ENCODE data around the gene PPME1.

PPME1 gene

DNA sequence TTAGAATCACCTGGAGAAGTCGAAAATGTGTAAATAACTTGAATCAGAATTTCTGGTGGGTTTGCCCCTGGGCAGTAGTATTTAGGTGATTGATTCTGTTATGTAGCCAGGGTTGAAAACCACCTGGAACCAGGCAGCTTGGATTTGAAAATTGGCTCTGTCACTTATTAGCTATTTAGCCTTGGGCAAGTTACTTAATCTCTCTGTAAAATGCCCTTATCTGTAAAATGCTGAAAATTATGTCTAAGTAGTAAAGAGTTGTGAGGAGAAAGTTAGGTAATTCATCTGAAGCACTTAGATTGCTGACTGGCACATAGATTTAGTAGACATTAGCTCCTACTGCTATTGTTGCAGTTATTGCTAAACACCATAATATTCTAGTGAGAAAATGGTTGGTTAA is 49.3 kb downstream of the PPME1 start:
- Histone ChIP-seq H3K4me3 (ENCODE audit: low read depth, low read length) (no peak overlapping the region), H3K36me3 (peaks cover 7% of the 10 kb centered on the region; the same call in 1 of the 2 replicates), H3K27ac (no peak overlapping the region), H3K27me3 (ENCODE audit: insufficient read depth, low read depth, severe bottlenecking) (no peaks in the 10 kb centered on the region), H3K9me3 (ENCODE audit: severe bottlenecking) (no peaks in the 10 kb centered on the region)
- DNase-seq = no peak
- TF ChIP-seq, protein P1, sequence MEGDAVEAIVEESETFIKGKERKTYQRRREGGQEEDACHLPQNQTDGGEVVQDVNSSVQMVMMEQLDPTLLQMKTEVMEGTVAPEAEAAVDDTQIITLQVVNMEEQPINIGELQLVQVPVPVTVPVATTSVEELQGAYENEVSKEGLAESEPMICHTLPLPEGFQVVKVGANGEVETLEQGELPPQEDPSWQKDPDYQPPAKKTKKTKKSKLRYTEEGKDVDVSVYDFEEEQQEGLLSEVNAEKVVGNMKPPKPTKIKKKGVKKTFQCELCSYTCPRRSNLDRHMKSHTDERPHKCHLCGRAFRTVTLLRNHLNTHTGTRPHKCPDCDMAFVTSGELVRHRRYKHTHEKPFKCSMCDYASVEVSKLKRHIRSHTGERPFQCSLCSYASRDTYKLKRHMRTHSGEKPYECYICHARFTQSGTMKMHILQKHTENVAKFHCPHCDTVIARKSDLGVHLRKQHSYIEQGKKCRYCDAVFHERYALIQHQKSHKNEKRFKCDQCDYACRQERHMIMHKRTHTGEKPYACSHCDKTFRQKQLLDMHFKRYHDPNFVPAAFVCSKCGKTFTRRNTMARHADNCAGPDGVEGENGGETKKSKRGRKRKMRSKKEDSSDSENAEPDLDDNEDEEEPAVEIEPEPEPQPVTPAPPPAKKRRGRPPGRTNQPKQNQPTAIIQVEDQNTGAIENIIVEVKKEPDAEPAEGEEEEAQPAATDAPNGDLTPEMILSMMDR (IDR thresholded peaks at IDR 0.05; ENCODE audit: low read depth, low read length) = no peak

DNA sequence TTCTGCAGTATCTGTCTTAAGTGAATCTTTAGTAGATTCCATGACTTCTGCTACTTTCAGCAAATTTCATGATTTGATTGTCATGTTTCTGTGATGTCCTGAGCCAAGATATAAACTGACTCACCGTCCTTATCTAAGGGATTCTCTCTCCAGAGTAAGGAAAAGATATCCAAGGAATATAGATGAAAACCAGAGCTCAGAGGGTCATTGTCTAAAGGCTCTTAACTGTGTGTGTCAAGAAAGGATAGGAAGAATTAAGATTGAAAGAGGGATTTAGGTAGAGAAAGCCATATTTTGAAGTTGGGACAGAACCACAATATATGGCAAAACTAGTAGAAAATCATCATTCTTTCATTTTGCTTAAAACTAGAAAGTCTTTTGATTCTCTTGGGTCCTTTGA is 50.7 kb downstream of the PPME1 start:
- no peak overlapping the region for H3K27ac ChIP-seq

DNA sequence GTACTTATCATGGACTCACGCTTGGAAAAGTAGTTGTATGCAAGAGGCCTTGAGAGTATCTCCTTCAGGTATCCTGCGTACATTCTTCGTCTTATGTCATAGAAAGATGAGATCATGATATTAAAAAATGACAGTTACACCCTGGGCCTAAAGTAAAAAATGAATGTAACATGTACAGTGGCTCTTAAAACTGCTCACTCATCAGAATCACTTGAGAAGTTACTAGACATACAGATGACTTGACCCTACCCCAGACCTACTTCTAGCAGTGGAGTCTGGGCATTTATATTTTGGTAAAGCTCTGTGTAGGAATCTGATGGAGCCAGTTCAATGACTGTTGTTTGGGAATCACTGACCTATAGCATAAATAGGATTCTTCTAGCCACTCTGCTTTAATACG is 54.5 kb downstream of the PPME1 start:
- TF ChIP-seq, protein P1 (IDR thresholded peaks at IDR 0.05; ENCODE audit: low read depth, low read length) = no peak
- no peak overlapping the region for H3K4me3 ChIP-seq (ENCODE audit: low read depth, low read length)
- no peak for DNase-seq
- no peaks in the 10 kb centered on the region for H3K9me3 ChIP-seq (ENCODE audit: severe bottlenecking)
- H3K27me3 ChIP-seq (ENCODE audit: insufficient read depth, low read depth, severe bottlenecking) = no peaks in the 10 kb centered on the region
- H3K27ac ChIP-seq = no peak overlapping the region
- H3K36me3 ChIP-seq = peaks cover 18% of the 10 kb centered on the region

More for the DNA sequence above, 50.7 kb downstream of the PPME1 start:
- Histone ChIP-seq H3K9me3 (ENCODE audit: severe bottlenecking) (no peaks in the 10 kb centered on the region), H3K36me3 (peaks cover 11% of the 10 kb centered on the region; the same call in 1 of the 2 replicates), H3K27me3 (ENCODE audit: insufficient read depth, low read depth, severe bottlenecking) (no peaks in the 10 kb centered on the region), H3K4me3 (ENCODE audit: low read depth, low read length) (no peak overlapping the region)
- TF ChIP-seq, protein P1 (IDR thresholded peaks at IDR 0.05; ENCODE audit: low read depth, low read length) = no peak
- DNase-seq = no peak

DNA sequence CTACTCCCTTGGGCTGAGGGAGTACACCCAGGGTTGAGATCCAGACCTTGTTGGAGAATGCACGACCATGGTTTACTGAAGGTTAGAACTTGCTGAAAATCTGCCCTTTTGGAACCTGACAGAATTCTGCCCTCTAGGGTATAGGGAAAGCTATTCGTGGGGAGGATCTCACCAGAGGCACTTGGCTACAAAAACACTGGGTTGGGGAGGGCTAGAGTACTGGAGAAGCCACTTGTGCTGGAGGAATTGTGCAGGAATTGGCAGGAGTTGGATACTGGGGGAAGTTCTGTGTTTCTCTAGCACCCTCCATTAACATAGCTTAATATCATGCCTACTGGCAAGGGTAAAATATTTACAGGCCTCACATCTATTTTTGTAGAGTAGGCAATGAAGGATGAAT is 55.8 kb downstream of the PPME1 start:
- TF ChIP-seq, protein P1 (IDR thresholded peaks at IDR 0.05; ENCODE audit: low read depth, low read length) = no peak
- H3K36me3 ChIP-seq = peaks cover 30% of the 10 kb centered on the region
- no peak for DNase-seq
- no peaks in the 10 kb centered on the region for H3K27me3 ChIP-seq (ENCODE audit: insufficient read depth, low read depth, severe bottlenecking)
- no peak overlapping the region for H3K4me3 ChIP-seq (ENCODE audit: low read depth, low read length)
- H3K27ac ChIP-seq = no peak overlapping the region
- no peaks in the 10 kb centered on the region for H3K9me3 ChIP-seq (ENCODE audit: severe bottlenecking)

DNA sequence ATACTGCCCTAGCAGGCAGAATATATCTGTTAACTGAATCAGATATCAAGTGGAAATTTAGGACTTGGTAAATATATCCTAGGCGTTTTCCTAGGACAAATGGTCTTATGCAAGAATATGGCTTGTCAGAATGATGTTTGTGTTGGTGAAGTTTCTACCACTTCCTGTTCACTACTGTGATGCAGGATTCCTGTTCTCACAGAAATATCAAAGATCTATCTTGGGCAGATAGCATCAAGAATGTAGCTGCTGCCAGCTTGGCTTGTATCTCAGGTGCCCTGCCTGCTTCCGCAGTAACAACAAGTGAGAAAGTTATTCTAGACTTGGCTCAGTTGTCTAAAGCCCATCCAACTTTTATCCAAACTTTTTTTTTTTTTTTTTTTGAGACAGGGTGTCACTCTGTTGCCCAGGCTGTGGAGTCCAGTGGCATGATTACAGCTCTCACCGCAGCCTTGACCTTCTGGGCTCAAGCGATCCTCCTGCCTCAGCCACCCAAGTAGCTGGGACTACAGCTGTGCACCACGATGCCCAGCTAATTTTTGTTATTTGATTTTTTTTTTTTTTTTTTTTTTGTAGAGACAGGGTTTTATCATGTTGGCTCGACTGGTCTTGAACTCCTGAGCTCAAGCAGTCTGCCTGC is 61.3 kb downstream of the PPME1 start:
- H3K27me3 ChIP-seq (ENCODE audit: insufficient read depth, low read depth, severe bottlenecking) = no peaks in the 10 kb centered on the region
- TF ChIP-seq, protein P1 (IDR thresholded peaks at IDR 0.05; ENCODE audit: low read depth, low read length) = no peak
- DNase-seq = no peak
- H3K9me3 ChIP-seq (ENCODE audit: severe bottlenecking) = no peaks in the 10 kb centered on the region
- H3K36me3 ChIP-seq = peaks cover 33% of the 10 kb centered on the region
- H3K4me3 ChIP-seq (ENCODE audit: low read depth, low read length) = no peak overlapping the region
- no peak overlapping the region for H3K27ac ChIP-seq

DNA sequence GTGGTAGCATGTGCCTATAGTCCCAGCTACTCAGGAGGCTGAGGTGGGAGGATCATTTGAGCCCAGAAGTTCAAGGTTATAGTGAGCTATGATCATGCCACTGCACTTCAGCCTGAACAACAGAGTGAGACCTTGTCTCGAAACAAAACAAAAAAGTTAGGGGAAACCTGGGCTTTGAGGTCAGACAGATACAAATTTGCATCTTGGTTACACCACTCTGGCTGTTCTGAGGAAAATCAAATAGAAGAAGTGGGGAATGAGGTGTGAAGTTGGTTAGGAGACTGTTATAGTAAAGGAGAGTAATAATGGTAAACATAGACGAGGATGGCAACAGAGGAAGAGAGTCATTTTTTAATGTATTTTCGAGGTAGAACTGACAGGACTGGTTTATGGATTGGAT is 62.6 kb downstream of the PPME1 start:
- no peak overlapping the region for H3K4me3 ChIP-seq (ENCODE audit: low read depth, low read length)
- no peaks in the 10 kb centered on the region for H3K27me3 ChIP-seq (ENCODE audit: insufficient read depth, low read depth, severe bottlenecking)
- peaks cover 37% of the 10 kb centered on the region for H3K36me3 ChIP-seq
- no peaks in the 10 kb centered on the region for H3K9me3 ChIP-seq (ENCODE audit: severe bottlenecking)
- H3K27ac ChIP-seq = no peak overlapping the region
- DNase-seq = no peak
- TF ChIP-seq, protein P1 (IDR thresholded peaks at IDR 0.05; ENCODE audit: low read depth, low read length) = no peak
